Measurements from ENCODE around the gene RPTOR. TPM values are rescaled to one million over a fixed set of nuclear protein-coding genes. Genes with fewer than 3 reads are reported as not detected.

Gene RPTOR
- total RNA-seq, 1 experiment from 2014 or later = 58.0 TPM

- intact Hi-C loops (cut with micrococcal nuclease; ENCODE audit: unreplicated experiment) (no loop called here), in situ Hi-C loops (cut with HindIII; ENCODE audit: low pct_unique_long_range_greater_than_20kb, low sequenced_read_pairs) (no loop called here)
- no peak for TF ChIP-seq REST (IDR thresholded peaks at IDR 0.05; ENCODE audit: insufficient read depth in 1 of 2, low read depth in 2 of 2, low read length in 1 of 2)
- TF ChIP-seq, protein P1, sequence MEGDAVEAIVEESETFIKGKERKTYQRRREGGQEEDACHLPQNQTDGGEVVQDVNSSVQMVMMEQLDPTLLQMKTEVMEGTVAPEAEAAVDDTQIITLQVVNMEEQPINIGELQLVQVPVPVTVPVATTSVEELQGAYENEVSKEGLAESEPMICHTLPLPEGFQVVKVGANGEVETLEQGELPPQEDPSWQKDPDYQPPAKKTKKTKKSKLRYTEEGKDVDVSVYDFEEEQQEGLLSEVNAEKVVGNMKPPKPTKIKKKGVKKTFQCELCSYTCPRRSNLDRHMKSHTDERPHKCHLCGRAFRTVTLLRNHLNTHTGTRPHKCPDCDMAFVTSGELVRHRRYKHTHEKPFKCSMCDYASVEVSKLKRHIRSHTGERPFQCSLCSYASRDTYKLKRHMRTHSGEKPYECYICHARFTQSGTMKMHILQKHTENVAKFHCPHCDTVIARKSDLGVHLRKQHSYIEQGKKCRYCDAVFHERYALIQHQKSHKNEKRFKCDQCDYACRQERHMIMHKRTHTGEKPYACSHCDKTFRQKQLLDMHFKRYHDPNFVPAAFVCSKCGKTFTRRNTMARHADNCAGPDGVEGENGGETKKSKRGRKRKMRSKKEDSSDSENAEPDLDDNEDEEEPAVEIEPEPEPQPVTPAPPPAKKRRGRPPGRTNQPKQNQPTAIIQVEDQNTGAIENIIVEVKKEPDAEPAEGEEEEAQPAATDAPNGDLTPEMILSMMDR (IDR thresholded peaks at IDR 0.05) = no peak
- TF ChIP-seq SIN3A (IDR thresholded peaks at IDR 0.05; ENCODE audit: borderline replicate concordance, insufficient read depth, low read depth, low read length) = no peak
- TF ChIP-seq TCF7L2 (IDR thresholded peaks at IDR 0.05; ENCODE audit: low read depth, low read length) = no peak
- no peak for TF ChIP-seq POLR2AphosphoS5 (IDR thresholded peaks at IDR 0.05; ENCODE audit: low read depth, low read length)
- no peaks in the 10 kb centered on the region for H3K4me1 ChIP-seq (ENCODE audit: control insufficient read depth, insufficient read depth, low read length)
- H3K36me3 ChIP-seq (ENCODE audit: control insufficient read depth, insufficient read depth, low read length) = no peaks in the 10 kb centered on the region
- ChIA-PET POLR2A (interaction anchor here (0.6 kb wide), 1 partner anchor 25 kb away, joined by 3 read pairs; no protein-coding TSS in a partner anchor), CTCF (no interaction called here)
- no TSS peak for BruUV-seq (replicated peaks)
- no peaks in the 10 kb centered on the region for H3K9me3 ChIP-seq (ENCODE audit: control insufficient read depth, insufficient read depth, low read depth, low read length)
- H3K27me3 ChIP-seq (ENCODE audit: control insufficient read depth, insufficient read depth, low read length) = no peaks in the 10 kb centered on the region
- DNase-seq (ENCODE audit: low read depth, low spot score) = no peak
- ATAC-seq = no peak
- no peak overlapping the region for H3K27ac ChIP-seq (ENCODE audit: low read length)
- H3K4me3 ChIP-seq (ENCODE audit: low read depth in 2 of 2, low read length in 2 of 2) = no peak overlapping the region
These were observed 60.0 kb downstream of the RPTOR start for GRCh38 chr17:80604670-80605010.

DNA sequence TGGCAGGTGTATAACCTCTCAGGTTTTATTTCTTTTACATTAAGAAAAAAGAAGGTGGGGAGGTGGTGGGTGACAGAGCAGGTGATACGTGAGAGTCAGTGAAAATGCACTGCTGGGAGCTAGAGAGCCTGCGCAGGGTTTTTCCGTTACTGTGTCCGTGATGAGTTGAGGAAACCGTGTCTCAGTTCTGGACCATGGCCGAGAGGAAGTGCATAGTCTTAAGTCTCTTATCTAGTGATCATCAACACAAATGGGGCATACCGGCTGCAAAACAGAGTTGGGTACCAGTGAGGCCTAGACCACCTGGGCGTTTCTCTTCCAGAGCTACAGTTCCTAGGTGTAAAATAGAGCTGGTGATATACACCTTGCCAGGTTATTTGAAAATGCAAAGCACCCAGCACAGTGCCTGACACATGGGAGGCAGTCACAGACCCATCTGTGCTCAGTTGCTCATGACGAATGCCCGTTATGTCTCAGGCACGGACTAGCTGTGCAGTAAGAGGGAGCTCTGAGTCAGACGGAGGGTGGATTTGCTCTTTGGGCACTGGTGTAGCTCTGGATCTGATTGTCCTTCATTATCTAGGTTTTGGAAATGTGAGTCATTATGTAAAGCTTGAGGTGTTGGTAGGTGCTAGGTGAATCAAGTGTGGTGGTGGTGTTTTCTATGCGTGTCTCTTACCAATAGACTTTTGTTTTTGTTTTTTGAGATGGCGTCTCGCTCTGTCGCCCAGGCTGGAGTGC is 60.9 kb downstream of the RPTOR start:
- Histone ChIP-seq H3K4me3 (ENCODE audit: low read depth in 2 of 2, low read length in 2 of 2) (no peak overlapping the region), H3K9me3 (ENCODE audit: control insufficient read depth, insufficient read depth, low read depth, low read length) (no peaks in the 10 kb centered on the region), H3K27me3 (ENCODE audit: control insufficient read depth, insufficient read depth, low read length) (no peaks in the 10 kb centered on the region), H3K36me3 (ENCODE audit: control insufficient read depth, insufficient read depth, low read length) (no peaks in the 10 kb centered on the region), H3K4me1 (ENCODE audit: control insufficient read depth, insufficient read depth, low read length) (no peaks in the 10 kb centered on the region), H3K27ac (ENCODE audit: low read length) (no peak overlapping the region)
- DNase-seq (ENCODE audit: low read depth, low spot score) (peak; percentile 12), ATAC-seq (peak; percentile 88)
- ChIA-PET POLR2A (no interaction called here), CTCF (no interaction called here)
- in situ Hi-C loops (cut with HindIII; ENCODE audit: low pct_unique_long_range_greater_than_20kb, low sequenced_read_pairs) = no loop called here
- TF ChIP-seq, protein P1 (IDR thresholded peaks at IDR 0.05) = no peak
- no peak for TF ChIP-seq SIN3A (IDR thresholded peaks at IDR 0.05; ENCODE audit: borderline replicate concordance, insufficient read depth, low read depth, low read length)
- no peak for TF ChIP-seq TCF7L2 (IDR thresholded peaks at IDR 0.05; ENCODE audit: low read depth, low read length)
- no peak for TF ChIP-seq POLR2AphosphoS5 (IDR thresholded peaks at IDR 0.05; ENCODE audit: low read depth, low read length)
- no peak for TF ChIP-seq REST (IDR thresholded peaks at IDR 0.05; ENCODE audit: insufficient read depth in 1 of 2, low read depth in 2 of 2, low read length in 1 of 2)
- intact Hi-C loops (cut with micrococcal nuclease; ENCODE audit: unreplicated experiment) = no loop called here
- no TSS peak for BruUV-seq (replicated peaks)
